HG03432 (cell line): ENCODE measurements around the gene MYO1H.

Experiments
- ATAC-seq: cut with Tn5 transposase; IDR thresholded peaks from one replicate; pipeline ENCODE4 v1.9.1; 2021; ENCODE audit warnings: mild to moderate bottlenecking, moderate library complexity; ENCODE audit not compliant: unreplicated experiment

The MYO1H gene

GRCh38 chr12:109489016-109489954 lies 141.6 kb downstream of the MYO1H start:
- no peak for ATAC-seq

DNA sequence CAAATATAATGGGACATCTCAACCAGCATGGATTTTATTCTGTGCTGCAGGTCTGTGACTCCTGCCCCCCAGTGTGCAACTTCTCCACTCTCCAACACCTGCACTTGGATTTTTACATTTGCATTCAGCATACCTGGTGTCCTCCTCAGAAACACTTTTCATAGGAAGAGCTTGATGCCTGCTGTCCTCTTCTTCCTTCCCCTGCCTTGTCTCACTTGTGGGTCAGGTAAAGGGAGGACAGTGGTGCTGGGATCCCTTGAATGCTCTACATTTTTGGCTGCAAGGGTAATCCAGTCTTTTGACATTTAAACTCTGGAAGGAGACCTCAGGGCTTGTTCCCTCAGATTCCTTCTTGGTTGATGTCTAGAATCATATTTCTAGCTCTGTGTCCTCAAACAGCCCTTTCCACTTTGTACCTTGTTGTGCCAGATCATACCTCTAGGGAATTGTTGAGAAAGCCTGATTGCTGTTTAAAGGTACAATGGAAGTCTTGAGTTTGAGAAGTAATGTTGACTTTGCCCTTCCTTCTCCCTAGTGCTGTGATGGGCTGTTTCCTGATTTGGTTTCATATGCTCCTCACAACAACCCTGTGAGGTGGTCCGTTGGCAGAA lies 142.4 kb downstream of the MYO1H start:
- ATAC-seq: no peak

DNA sequence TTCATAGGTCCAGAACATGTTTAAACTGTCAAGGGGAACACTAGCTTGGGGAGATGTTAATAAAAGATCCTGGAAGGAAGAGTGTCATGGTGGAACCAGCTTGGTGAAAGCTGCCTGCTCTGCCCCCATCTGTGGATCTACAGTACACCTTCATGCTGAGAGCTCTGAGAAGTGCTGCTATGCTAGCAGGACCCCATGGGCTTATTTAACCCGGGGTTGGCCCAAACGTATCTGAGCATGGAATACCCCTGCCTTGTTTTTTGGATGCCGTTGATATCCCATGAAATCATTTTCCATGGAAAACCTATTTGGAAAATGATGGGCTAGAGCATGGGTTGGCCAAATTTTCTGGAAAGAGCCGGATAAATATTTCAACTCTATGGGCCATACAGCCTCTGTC lies 144.0 kb downstream of the MYO1H start:
- ATAC-seq: no peak

GRCh38 chr12:109492371-109492770 lies 144.7 kb downstream of the MYO1H start:
- ATAC-seq: no peak

GRCh38 chr12:109493090-109493489 lies 145.4 kb downstream of the MYO1H start:
- no peak for ATAC-seq

DNA sequence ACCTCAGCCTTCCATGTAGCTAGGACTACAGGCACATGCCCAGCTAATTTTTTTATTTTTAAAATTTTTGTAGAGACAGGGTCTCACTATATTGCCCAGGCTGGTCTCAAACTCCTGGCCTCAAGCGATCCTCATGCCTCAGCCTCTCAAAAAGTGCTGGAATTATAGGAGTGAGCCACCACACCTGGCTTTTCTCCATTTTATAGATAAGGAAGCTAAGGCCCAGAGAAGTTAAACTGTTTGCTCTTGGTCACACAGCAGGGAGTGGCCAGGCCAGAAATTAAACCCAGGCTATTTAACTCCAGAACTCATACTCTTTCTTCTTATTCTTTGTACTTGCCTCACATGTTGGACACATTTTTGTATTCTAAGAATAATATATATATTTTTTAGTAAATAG lies 146.2 kb downstream of the MYO1H start:
- ATAC-seq: no peak

- no peak for ATAC-seq
Measured at GRCh38 chr12:109494348-109494881, 146.7 kb downstream of the MYO1H start.

GRCh38 chr12:109495012-109495411 lies 147.3 kb downstream of the MYO1H start:
- ATAC-seq: no peak

DNA sequence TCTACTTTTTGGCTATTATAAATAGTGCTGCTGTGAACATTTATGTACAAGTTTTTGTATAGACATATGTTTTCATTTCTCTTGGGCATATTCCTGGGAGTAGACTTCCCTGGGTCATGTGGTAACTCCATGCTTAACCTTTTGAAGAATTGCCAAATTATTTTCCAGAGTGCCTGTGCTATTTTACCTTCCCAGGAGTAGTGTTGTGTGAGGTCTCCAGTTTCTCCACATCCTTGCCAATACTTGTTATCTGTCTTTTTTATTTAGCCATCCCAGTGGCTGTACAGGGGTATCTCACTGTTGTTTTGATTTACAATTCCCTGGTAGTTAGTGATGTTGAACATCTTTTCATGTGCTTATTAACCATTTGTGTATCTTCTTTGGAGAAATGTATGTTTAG lies 148.6 kb downstream of the MYO1H start:
- ATAC-seq: no peak

DNA sequence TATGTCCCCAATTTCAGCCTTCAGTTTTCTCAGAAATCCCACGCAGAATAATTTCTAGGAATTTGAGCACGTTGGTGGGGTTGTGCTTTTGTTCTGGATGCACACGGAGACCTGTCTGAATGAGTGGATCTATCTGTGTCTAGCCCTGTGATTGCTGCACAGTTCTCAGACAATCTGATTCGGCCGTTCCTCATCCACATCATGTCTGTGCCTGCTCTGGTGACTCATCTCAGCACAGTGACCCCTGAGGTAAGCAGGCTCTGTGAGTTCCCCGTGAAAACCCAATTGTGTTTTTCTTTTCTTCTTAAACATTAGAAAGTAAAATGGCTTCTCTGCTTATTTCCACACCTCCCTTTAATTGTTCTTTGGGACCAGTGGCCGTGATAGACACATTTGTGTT lies 150.0 kb downstream of the MYO1H start:
- ATAC-seq: no peak
